IPS-18a (cell line): Measurements from ENCODE around the gene IFT88.

ENCODE experiments used
- H3K27ac ChIP-seq: one replicate; pipeline ENCODE4 v1.5.1; 2013; ENCODE audit warnings: low read length
- H3K27me3 ChIP-seq: one replicate; pipeline ENCODE4 v1.6.1; 2013; ENCODE audit warnings: mild to moderate bottlenecking, low read length; ENCODE audit not compliant: control insufficient read depth, insufficient read depth
- H3K36me3 ChIP-seq: one replicate; pipeline ENCODE4 v1.6.1; 2013; ENCODE audit warnings: low read depth, low read length; ENCODE audit not compliant: control insufficient read depth
- H3K4me1 ChIP-seq: one replicate; pipeline ENCODE4 v1.6.1; 2013; ENCODE audit warnings: low read depth, low read length; ENCODE audit not compliant: control insufficient read depth
- H3K4me3 ChIP-seq: one replicate; pipeline ENCODE4 v1.5.1; 2013; ENCODE audit warnings: low read length
- H3K9ac ChIP-seq: one replicate; pipeline ENCODE4 v1.6.1; 2013; ENCODE audit warnings: mild to moderate bottlenecking, low read length, moderate library complexity
- H3K9me3 ChIP-seq: one replicate; pipeline ENCODE4 v1.6.1; 2013; ENCODE audit warnings: low read depth, low read length; ENCODE audit not compliant: control insufficient read depth

IFT88 gene

GRCh38 chr13:20544201-20544923, 22.6 kb upstream of the IFT88 start:
- H3K36me3 ChIP-seq, result no peaks in the 10 kb centered on the region
- H3K9me3 ChIP-seq, result no peaks in the 10 kb centered on the region
- no peak overlapping the region for H3K4me3 ChIP-seq
- H3K27ac ChIP-seq, result no peak overlapping the region
- H3K4me1 ChIP-seq, result no peaks in the 10 kb centered on the region
- no peak overlapping the region for H3K9ac ChIP-seq
- H3K27me3 ChIP-seq, result peaks cover 11% of the 10 kb centered on the region

DNA sequence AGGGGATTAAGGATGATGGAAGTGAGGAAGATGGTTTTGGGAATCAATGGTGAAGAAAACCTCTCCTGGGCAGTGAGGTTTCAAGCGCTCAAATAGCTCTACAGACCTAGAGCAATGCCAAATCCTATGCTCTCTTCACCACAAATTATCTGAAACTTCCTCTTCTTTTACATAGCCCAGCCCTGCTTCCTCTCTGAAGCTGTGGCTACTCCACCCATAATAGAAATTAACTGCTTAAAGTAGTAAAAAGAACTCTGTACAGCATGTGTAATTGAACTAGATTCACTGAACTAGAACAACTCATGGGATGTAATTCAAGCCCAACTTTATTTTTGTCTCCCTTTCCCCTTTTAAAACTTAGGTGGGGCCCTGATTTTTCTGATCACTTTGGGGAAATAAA, 20.4 kb upstream of the IFT88 start:
- Histone ChIP-seq H3K4me1 (no peaks in the 10 kb centered on the region), H3K27ac (no peak overlapping the region)

DNA sequence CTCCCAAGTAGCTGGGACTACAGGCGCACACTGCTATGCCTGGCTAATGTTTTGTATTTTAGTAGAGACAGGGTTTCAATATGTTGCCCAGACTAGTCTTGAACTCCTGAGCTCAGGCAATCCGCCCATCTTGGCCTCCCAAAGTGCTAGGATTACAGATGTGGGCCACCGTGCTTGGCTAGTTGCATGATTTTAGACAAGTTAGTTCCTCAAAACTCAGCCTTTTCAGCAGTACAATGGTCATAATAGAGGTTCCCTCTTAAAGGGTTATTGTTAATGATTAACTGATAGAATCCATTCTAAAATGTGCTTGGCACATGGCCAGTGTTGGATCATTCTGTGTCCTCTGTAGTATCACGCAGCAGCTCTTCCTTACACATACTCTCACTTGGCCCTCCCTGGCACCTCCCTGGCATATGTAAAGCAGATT, 19.5 kb upstream of the IFT88 start:
- H3K36me3 ChIP-seq, result no peaks in the 10 kb centered on the region
- H3K4me3 ChIP-seq, result no peak overlapping the region
- H3K4me1 ChIP-seq, result no peaks in the 10 kb centered on the region
- no peak overlapping the region for H3K27ac ChIP-seq
- H3K9ac ChIP-seq, result no peak overlapping the region
- H3K9me3 ChIP-seq, result no peaks in the 10 kb centered on the region
- no peaks in the 10 kb centered on the region for H3K27me3 ChIP-seq

More for the DNA sequence above, 20.4 kb upstream of the IFT88 start:
- Histone ChIP-seq H3K9me3 (no peaks in the 10 kb centered on the region), H3K4me3 (no peak overlapping the region), H3K27me3 (peaks cover 4% of the 10 kb centered on the region), H3K9ac (no peak overlapping the region), H3K36me3 (no peaks in the 10 kb centered on the region)

DNA sequence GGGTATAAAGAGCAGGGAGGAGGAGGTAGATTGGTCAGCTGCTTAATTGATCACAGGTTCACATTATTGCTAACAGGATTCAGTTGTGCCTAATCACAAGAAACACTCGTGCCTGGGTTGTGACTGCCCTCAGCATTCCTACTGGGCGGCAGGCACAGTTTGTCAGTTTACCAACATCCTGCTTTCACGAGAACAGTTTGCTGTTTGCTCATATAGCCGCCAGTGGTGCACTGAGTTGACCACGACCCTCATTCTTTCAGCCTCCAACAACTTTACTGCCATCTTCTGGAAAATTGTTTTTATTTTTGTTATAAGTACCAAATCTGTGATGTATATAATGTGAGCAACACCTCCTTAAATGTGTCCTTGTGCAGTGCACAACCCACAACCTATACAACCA, 16.2 kb upstream of the IFT88 start:
- H3K4me3 ChIP-seq, result no peak overlapping the region
- H3K9ac ChIP-seq, result no peak overlapping the region
- no peaks in the 10 kb centered on the region for H3K4me1 ChIP-seq
- no peaks in the 10 kb centered on the region for H3K9me3 ChIP-seq
- H3K36me3 ChIP-seq, result no peaks in the 10 kb centered on the region
- no peak overlapping the region for H3K27ac ChIP-seq
- H3K27me3 ChIP-seq, result no peaks in the 10 kb centered on the region

- Histone ChIP-seq H3K9me3 (no peaks in the 10 kb centered on the region), H3K4me3 (no peak overlapping the region), H3K36me3 (no peaks in the 10 kb centered on the region), H3K9ac (no peak overlapping the region), H3K4me1 (no peaks in the 10 kb centered on the region), H3K27ac (no peak overlapping the region), H3K27me3 (no peaks in the 10 kb centered on the region)
Observed at GRCh38 chr13:20553311-20553710, 13.6 kb upstream of the IFT88 start.

GRCh38 chr13:20558982-20559381, 8.0 kb upstream of the IFT88 start:
- Histone ChIP-seq H3K27ac (no peak overlapping the region), H3K9me3 (no peaks in the 10 kb centered on the region), H3K36me3 (no peaks in the 10 kb centered on the region), H3K27me3 (no peaks in the 10 kb centered on the region), H3K9ac (no peak overlapping the region), H3K4me3 (no peak overlapping the region), H3K4me1 (no peaks in the 10 kb centered on the region)

GRCh38 chr13:20559659-20560356, 7.1 kb upstream of the IFT88 start:
- Histone ChIP-seq H3K9ac (no peak overlapping the region), H3K4me3 (no peak overlapping the region), H3K27me3 (no peaks in the 10 kb centered on the region), H3K36me3 (no peaks in the 10 kb centered on the region), H3K4me1 (no peaks in the 10 kb centered on the region), H3K9me3 (no peaks in the 10 kb centered on the region), H3K27ac (no peak overlapping the region)

GRCh38 chr13:20561741-20562140, 5.2 kb upstream of the IFT88 start:
- Histone ChIP-seq H3K9me3 (no peaks in the 10 kb centered on the region), H3K27me3 (no peaks in the 10 kb centered on the region), H3K36me3 (no peaks in the 10 kb centered on the region), H3K4me1 (no peaks in the 10 kb centered on the region), H3K27ac (no peak overlapping the region), H3K4me3 (no peak overlapping the region), H3K9ac (no peak overlapping the region)

GRCh38 chr13:20565115-20565736, 1.7 kb upstream of the IFT88 start:
- peaks cover 7% of the 10 kb centered on the region for H3K4me1 ChIP-seq
- no peak overlapping the region for H3K4me3 ChIP-seq
- H3K27ac ChIP-seq, result no peak overlapping the region
- H3K36me3 ChIP-seq, result no peaks in the 10 kb centered on the region
- H3K27me3 ChIP-seq, result no peaks in the 10 kb centered on the region
- no peaks in the 10 kb centered on the region for H3K9me3 ChIP-seq
- H3K9ac ChIP-seq, result no peak overlapping the region

DNA sequence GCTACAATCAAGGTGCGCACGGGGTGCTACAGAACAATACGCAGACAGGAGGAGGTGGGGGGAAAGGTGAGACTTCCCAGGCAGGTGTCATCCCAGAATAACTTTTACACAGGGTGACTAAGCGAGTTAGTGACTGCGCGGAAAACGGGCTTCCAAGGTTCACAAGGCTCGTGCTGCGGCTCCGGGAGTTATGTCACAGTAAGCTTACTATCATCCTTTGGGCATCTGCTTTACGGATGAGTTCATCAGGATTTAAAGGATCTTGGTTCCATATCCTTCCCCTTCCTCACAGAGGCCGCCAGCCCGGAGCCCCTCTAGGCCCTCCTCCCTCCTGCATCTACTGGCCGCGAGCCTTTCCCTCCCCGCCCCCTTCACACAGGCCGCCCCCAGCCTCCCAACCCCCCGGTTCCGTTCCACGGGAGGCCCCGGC, 474 bp upstream of the IFT88 start:
- H3K36me3 ChIP-seq, result no peaks in the 10 kb centered on the region

GRCh38 chr13:20567881-20568528, 1.0 kb downstream of the IFT88 start:
- H3K4me1 ChIP-seq, result peaks cover 7% of the 10 kb centered on the region
- peak overlapping the region; percentile 89 for H3K4me3 ChIP-seq
- no peaks in the 10 kb centered on the region for H3K27me3 ChIP-seq
- no peak overlapping the region for H3K27ac ChIP-seq
- no peaks in the 10 kb centered on the region for H3K9me3 ChIP-seq
- no peaks in the 10 kb centered on the region for H3K36me3 ChIP-seq
- peak overlapping the region; percentile 77 for H3K9ac ChIP-seq

More for the DNA sequence above, 474 bp upstream of the IFT88 start:
- Histone ChIP-seq H3K27me3 (no peaks in the 10 kb centered on the region), H3K4me3 (peak overlapping the region; percentile 89), H3K4me1 (peaks cover 7% of the 10 kb centered on the region), H3K27ac (no peak overlapping the region), H3K9me3 (no peaks in the 10 kb centered on the region), H3K9ac (peak overlapping the region; percentile 36)
